GM12878 (cell line): ENCODE measurements around the gene HMCN1. TPM values are rescaled to one million over a fixed set of nuclear protein-coding genes. Genes with fewer than 3 reads are reported as not detected.

Experiments used
- ATAC-seq: fragments of 200-7000 bp; cut with Tn5 transposase; 3 replicates; pipeline ENCODE4 v1.9.1; 2020; ENCODE audit warnings: mild to moderate bottlenecking, moderate library complexity
- BruUV-seq: library from RNA; stranded (reverse); fragments of 400-500 nt; replicated peaks from 2 replicates; lab custom pipeline; 2021; lab: Mats Ljungman, UMichigan
- CTCF ChIA-PET: fragments of 300-600 bp; sonication (Branson Sonifier 250); formaldehyde crosslinking; extraction: SDS; loops from one replicate; lab custom pipeline; 2021; ENCODE audit warnings: inconsistent platforms; lab: Yijun Ruan, JAX
- POLR2A ChIA-PET: fragments of 350-600 bp; formaldehyde crosslinking; extraction: SDS; loops from one replicate; lab custom pipeline; 2021; ENCODE audit warnings: inconsistent platforms; lab: Charles Lee
- RAD21 ChIA-PET: fragments of 300-600 bp; sonication (Branson Sonifier 250); formaldehyde crosslinking; loops from one replicate; lab custom pipeline; 2023; ENCODE audit warnings: antibody characterized with exemption; ENCODE audit not compliant: unreplicated experiment; lab: Charles Lee
- SMC1A ChIA-PET: fragments of 300-600 bp; sonication (Branson Sonifier 250); formaldehyde crosslinking; loops from one replicate; lab custom pipeline; 2023; ENCODE audit not compliant: unreplicated experiment, uncharacterized antibody; lab: Charles Lee
- DNase-seq: peaks from one replicate; pipeline ENCODE4 v3.0.0-alpha.2; 2011; ENCODE audit warnings: low read depth, low spot score
- FAIRE-seq: peaks from 3 replicates; lab custom pipeline; 2011; peaks lifted over from hg19 to GRCh38; lab: Jason Lieb, UNC
- H2AFZ ChIP-seq: 2 replicates; pipeline ENCODE4 v1.6.0; 2011; ENCODE audit warnings: low read depth, low read length, control low read depth; ENCODE audit not compliant: control insufficient read depth
- H3K27ac ChIP-seq: 2 replicates; pipeline ENCODE4 v1.5.1; 2011; ENCODE audit warnings: control low read depth; ENCODE audit not compliant: control insufficient read depth, insufficient read depth
- H3K27me3 ChIP-seq, 2 experiments: replicated peaks in 1 of 2; 2 replicates each; pipeline versions ENCODE4 v1.6.0 to v1.6.1; 2011; ENCODE audit warnings: low read length in 1 of 2; ENCODE audit not compliant: control insufficient read depth in 2 of 2, insufficient read depth in 2 of 2
- H3K36me3 ChIP-seq, 2 experiments: 2 replicates each; pipeline ENCODE4 v1.5.1; 2011; ENCODE audit warnings: low read length in 1 of 2; ENCODE audit not compliant: control insufficient read depth in 2 of 2, insufficient read depth in 2 of 2
- H3K4me1 ChIP-seq: 2 replicates; pipeline ENCODE4 v1.6.1; 2011; ENCODE audit warnings: mild to moderate bottlenecking, low read length, moderate library complexity, mixed read lengths; ENCODE audit not compliant: control insufficient read depth, insufficient read depth
- H3K4me2 ChIP-seq: 2 replicates; pipeline ENCODE4 v1.6.0; 2011; ENCODE audit warnings: control low read depth; ENCODE audit not compliant: control insufficient read depth, insufficient read depth
- H3K4me3 ChIP-seq: fragments of 200-600 bp; sonication (generic); 2 replicates; pipeline ENCODE4 v1.5.1; 2016
- H3K79me2 ChIP-seq: 2 replicates; pipeline ENCODE4 v1.6.0; 2011; ENCODE audit warnings: low read length; ENCODE audit not compliant: control insufficient read depth, insufficient read depth
- H3K9ac ChIP-seq: 2 replicates; pipeline ENCODE4 v1.8.0; 2011; ENCODE audit warnings: low read length, control low read depth, mixed read lengths; ENCODE audit not compliant: control insufficient read depth, insufficient read depth
- H3K9me3 ChIP-seq: replicated peaks from 3 replicates; pipeline ENCODE4 v1.5.1; 2011; ENCODE audit warnings: mild to moderate bottlenecking, low read length; ENCODE audit not compliant: control insufficient read depth, insufficient read depth
- H4K20me1 ChIP-seq: 2 replicates; pipeline ENCODE4 v1.6.0; 2011; ENCODE audit not compliant: control insufficient read depth, insufficient read depth
- BHLHE40 ChIP-seq, 2 experiments: fragments of 450-650 bp in 1 of 2; IDR thresholded peaks; 2 replicates each; pipeline ENCODE4 v1.6.1; 2011 to 2017; ENCODE audit warnings: low read depth in 2 of 2, borderline replicate concordance in 1 of 2, improper control_type of control experiment in 1 of 2, low read length in 1 of 2, mild to moderate bottlenecking in 1 of 2
- CBX5 ChIP-seq: sonication (generic); IDR thresholded peaks from 2 replicates; pipeline ENCODE4 v1.6.1; 2016; ENCODE audit warnings: low read depth, moderate library complexity, mild to moderate bottlenecking, inconsistent platforms
- CREB1 ChIP-seq: IDR thresholded peaks from 2 replicates; pipeline ENCODE4 v1.6.1; 2012; ENCODE audit warnings: low read depth, mild to moderate bottlenecking, inconsistent platforms
- ETV6 ChIP-seq, 2 experiments: fragments of 450-650 bp in 1 of 2; IDR thresholded peaks in 1 of 2; conservative IDR thresholded peaks in 1 of 2; 2 replicates each; pipeline ENCODE4 v1.6.1; 2014; ENCODE audit warnings: antibody characterized with exemption in 1 of 2, borderline replicate concordance in 1 of 2, low read depth in 1 of 2, mild to moderate bottlenecking in 1 of 2, moderate library complexity in 1 of 2
- GABPA ChIP-seq: IDR thresholded peaks from 2 replicates; pipeline ENCODE4 v1.6.1; 2014; ENCODE audit warnings: antibody characterized with exemption, low read depth, mild to moderate bottlenecking, inconsistent platforms
- IKZF2 ChIP-seq, 2 experiments: fragments of 450-650 bp; IDR thresholded peaks; 2 replicates each; pipeline ENCODE4 v1.6.1; 2017; ENCODE audit warnings: mild to moderate bottlenecking in 2 of 2, moderate library complexity in 2 of 2
- KLF5 ChIP-seq: fragments of 450-650 bp; IDR thresholded peaks from 2 replicates; pipeline ENCODE4 v1.6.1; 2014; ENCODE audit warnings: mild to moderate bottlenecking; ENCODE audit not compliant: partially characterized antibody
- NFYA ChIP-seq: IDR thresholded peaks from 2 replicates; pipeline ENCODE4 v1.6.1; 2011; ENCODE audit warnings: low read depth, mild to moderate bottlenecking, low read length, improper control_type of control experiment, borderline replicate concordance
- PAX5 ChIP-seq: IDR thresholded peaks from 2 replicates; pipeline ENCODE4 v1.6.1; 2011; ENCODE audit warnings: low read depth, low read length, borderline replicate concordance
- PML ChIP-seq: IDR thresholded peaks from 2 replicates; pipeline ENCODE4 v1.6.1; 2012; ENCODE audit warnings: low read length, inconsistent platforms
- POLR2AphosphoS5 ChIP-seq: IDR thresholded peaks from 2 replicates; pipeline ENCODE4 v1.6.1; 2011; ENCODE audit warnings: mild to moderate bottlenecking, low read length, inconsistent platforms
- RB1 ChIP-seq: fragments of 450-650 bp; formaldehyde crosslinking; IDR thresholded peaks from 2 replicates; pipeline ENCODE4 v1.6.1; 2017; ENCODE audit warnings: mild to moderate bottlenecking, borderline replicate concordance
- RUNX3 ChIP-seq: IDR thresholded peaks from 2 replicates; pipeline ENCODE4 v1.6.1; 2012; ENCODE audit warnings: low read length, inconsistent platforms
- STAT1 ChIP-seq: fragments of 450-650 bp; conservative IDR thresholded peaks from 2 replicates; pipeline ENCODE4 v1.6.1; 2014; ENCODE audit warnings: antibody characterized with exemption, mild to moderate bottlenecking
- SUZ12 ChIP-seq: fragments of 200-600 bp; sonication (generic); IDR thresholded peaks from one replicate; pipeline ENCODE4 v1.6.1; 2018; ENCODE audit warnings: antibody characterized with exemption, mild to moderate bottlenecking; ENCODE audit not compliant: unreplicated experiment
- USF2 ChIP-seq: IDR thresholded peaks from 2 replicates; pipeline ENCODE4 v1.6.1; 2011; ENCODE audit warnings: low read depth, low read length, improper control_type of control experiment, borderline replicate concordance
- WGBS: methylation state at CpG from one replicate; pipeline ENCODE4 v1.1.6; 2016; ENCODE audit warnings: low lambda C conversion rate; ENCODE audit not compliant: insufficient replicate concordance, insufficient coverage; ENCODE audit errors: missing lambda C conversion rate; 5-methylcytosine and 5-hydroxymethylcytosine counted together
- in situ Hi-C: fragments of 300-500 bp; cut with MboI; formaldehyde crosslinking; loops from 9 replicates; pipeline ENCODE4 v1.14.3; 2018; ENCODE audit warnings: mixed read lengths
- intact Hi-C: fragments of 100-400 bp; cut with micrococcal nuclease; formaldehyde crosslinking; loops from one replicate; pipeline ENCODE4 v1.14.2; 2022; ENCODE audit not compliant: unreplicated experiment
- polyA plus RNA-seq, 11 experiments: library from polyadenylated mRNA; depleted of rRNA in 4 of 11; unstranded in 6 of 11; stranded (reverse) in 5 of 11; fragments of >200 nt; fragmentation: Nextera tagmentation in 4 of 11; fragmentation: Illumina TruSeq in 1 of 11; extraction: Ambion mirVana in 4 of 11; extraction: Trizol in 1 of 11; gene quantifications; 1 replicate in 1 of 11; 2 replicates in 10 of 11; pipeline versions ENCODE4 v1.2.1 to v1.2.3, GENCODE V29; 2011 to 2016; ENCODE audit warnings: inconsistent platforms in 2 of 11, missing spikeins in 2 of 11, low read depth in 1 of 11
- total RNA-seq, 4 experiments: library from RNA; depleted of rRNA in 3 of 4; stranded (reverse); fragments of >200 nt in 3 of 4; fragmentation: Illumina TruSeq in 1 of 4; extraction: Trizol in 1 of 4; gene quantifications; 2 replicates each; pipeline versions ENCODE4 v1.2.1 to v1.2.3, GENCODE V29; 2013 to 2021

The HMCN1 gene
- total and polyA plus RNA-seq, 10 of the 15 experiments (the other 5 are each of a cell fraction or from before 2014, with no cell fraction given), result under 0.01 to 0.07 TPM; not detected in 8

DNA sequence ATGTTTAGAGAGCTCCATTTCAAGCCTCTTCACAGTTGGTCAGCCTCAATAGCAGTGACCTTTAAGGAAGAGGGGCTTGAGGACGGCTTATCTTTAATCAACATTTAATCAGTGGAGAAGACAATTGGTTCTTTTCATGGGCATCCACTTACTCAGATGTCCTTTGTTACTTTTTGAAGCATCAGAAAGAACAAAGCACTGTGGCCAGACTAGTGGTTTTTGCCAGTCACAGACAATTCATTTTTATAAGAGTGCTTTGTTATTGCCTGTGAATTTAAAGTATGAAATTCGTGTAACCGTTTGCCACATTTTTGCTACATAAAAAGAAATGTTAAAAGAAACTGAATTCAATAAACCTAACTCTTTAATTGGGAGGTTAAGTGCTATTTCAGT, 418.0 kb downstream of the HMCN1 start:
- FAIRE-seq (no peak), ATAC-seq (no peak), DNase-seq (no peak)
- Histone ChIP-seq H3K27ac (no peak overlapping the region), H3K9me3 (no peaks in the 10 kb centered on the region), H2AFZ (no peak overlapping the region), H3K4me2 (no peak overlapping the region), H4K20me1 (no peaks in the 10 kb centered on the region), H3K9ac (no peak overlapping the region), H3K79me2 (no peaks in the 10 kb centered on the region), H3K4me1 (no peaks in the 10 kb centered on the region), H3K4me3 (no peak overlapping the region), H3K27me3 (peaks cover 0 to 4% of the 10 kb centered on the region in 2 experiments; a peak in 2 of 4 replicates)
- ChIA-PET SMC1A (no interaction called here), RAD21 (no interaction called here), POLR2A (no interaction called here), CTCF (no interaction called here)
- BruUV-seq, result no TSS peak
- intact Hi-C loops (no loop called here), in situ Hi-C loops (no loop called here)
- WGBS, result 8% methylated on average over 3 of the region's 3 CpGs
- no peak for TF ChIP-seq GABPA
- no peak for TF ChIP-seq ETV6 (conservative IDR thresholded peaks at IDR 0.05 in 1 of 2, IDR thresholded peaks at IDR 0.05 in 1 of 2; ENCODE audit: borderline replicate concordance in 1 of 2, low read depth in 1 of 2)
- TF ChIP-seq USF2, result no peak
- no peak for TF ChIP-seq CREB1
- no peak for TF ChIP-seq POLR2AphosphoS5
- TF ChIP-seq IKZF2 (IDR thresholded peaks at IDR 0.05), result no peak
- TF ChIP-seq KLF5, result no peak
- TF ChIP-seq RB1, result no peak
- TF ChIP-seq RUNX3, result no peak
- no peak for TF ChIP-seq CBX5
- no peak for TF ChIP-seq PML
- no peak for TF ChIP-seq PAX5
- no peak for TF ChIP-seq SUZ12
- no peak for TF ChIP-seq BHLHE40 (IDR thresholded peaks at IDR 0.05; ENCODE audit: borderline replicate concordance in 1 of 2, low read depth in 2 of 2, low read length in 1 of 2)
- no peak for TF ChIP-seq STAT1
- no peak for TF ChIP-seq NFYA
- TF ChIP-seq, all 136 proteins: peak for 0
- no peaks in the 10 kb centered on the region for H3K36me3 ChIP-seq
